Activated CD4-positive, CD25-positive, alpha-beta regulatory T cell treated with anti-CD3 and anti-CD28 coated beads, Interleukin-2, amount 50 U/mL, for 72 hours (primary cell): Measurements from ENCODE around the gene COMMD2.

Source experiments
- DNase-seq: peaks from one replicate; pipeline ENCODE4 v3.0.0; 2021

Gene COMMD2

DNA sequence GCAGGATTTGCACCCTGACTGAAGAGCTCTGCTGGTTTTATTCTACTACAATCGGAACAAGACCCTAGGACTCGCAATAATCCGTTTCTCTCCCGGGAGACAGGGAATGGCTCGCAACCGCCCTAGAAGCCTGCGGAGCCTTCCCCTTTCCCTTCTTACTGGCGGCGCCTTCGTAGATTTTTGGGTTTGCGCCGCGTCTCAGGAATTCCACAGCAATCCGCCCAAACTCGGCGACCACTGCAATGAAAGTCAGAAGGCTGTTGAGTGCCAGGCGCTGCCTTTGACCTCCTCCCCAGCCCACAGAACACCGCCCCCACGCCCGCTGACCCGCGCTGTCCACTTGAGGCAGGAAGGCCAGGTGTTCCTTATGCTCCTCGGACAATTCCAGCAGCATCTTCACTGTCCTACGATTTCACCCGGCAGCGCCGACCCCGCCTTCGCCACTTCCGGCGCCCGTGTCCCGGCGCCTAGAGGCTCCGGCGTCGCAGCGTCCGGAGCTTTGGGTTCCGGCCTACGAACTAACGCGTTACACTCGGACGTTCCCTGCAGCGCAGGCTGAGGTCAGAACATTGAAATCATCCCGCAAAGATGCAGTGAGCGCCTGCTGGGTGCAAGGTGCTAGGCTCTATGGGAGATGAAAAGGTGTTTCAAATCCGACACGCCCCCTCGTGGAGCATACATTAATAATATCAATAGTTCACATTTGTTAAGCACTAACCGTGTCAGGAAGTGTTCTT is at the start of gene COMMD2:
Gene COMMD2 (minus strand): TSS at position 439 of the 737 bp plus-strand sequence. CDS start 45 bp downstream, at position 394.
- peak; percentile 71 for DNase-seq

- DNase-seq, result no peak
These were observed 49.4 kb upstream of the COMMD2 start for GRCh38 chr3:149801639-149802038.

GRCh38 chr3:149801195-149801594 is 48.9 kb upstream of the COMMD2 start:
- no peak for DNase-seq

DNA sequence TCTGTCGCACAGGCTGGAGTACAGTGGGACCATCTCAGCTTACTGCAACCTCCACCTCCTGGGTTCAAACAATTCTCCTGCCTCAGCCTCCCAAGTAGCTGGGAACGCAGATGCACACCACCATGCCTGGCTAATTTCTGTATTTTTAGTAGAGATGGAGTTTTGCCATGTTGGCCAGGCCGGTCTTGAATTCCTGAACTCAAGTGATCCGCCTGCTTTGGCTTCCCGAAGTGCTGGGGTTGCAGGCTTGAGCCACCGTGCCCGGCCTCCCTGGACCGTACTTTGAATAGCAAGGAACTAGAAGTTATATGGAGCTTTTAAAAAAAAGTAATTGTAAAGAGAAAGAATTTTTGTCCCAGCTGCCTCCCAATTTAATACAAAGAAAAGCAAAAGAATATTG is 48.4 kb upstream of the COMMD2 start:
- no peak for DNase-seq

- no peak for DNase-seq
These were observed 43.7 kb upstream of the COMMD2 start for GRCh38 chr3:149796026-149796425.

- no peak for DNase-seq
These were observed 40.4 kb upstream of the COMMD2 start, which contains the start of gene ANKUB1 for GRCh38 chr3:149792452-149793270. TSS of gene ANKUB1 (minus strand) at chr3:149792554. CDS start at chr3:149792366, 188 bp downstream.

GRCh38 chr3:149790698-149791097 is 38.4 kb upstream of the COMMD2 start:
- DNase-seq, result no peak

- no peak for DNase-seq
These were observed 38.0 kb upstream of the COMMD2 start for GRCh38 chr3:149790268-149790667.

DNA sequence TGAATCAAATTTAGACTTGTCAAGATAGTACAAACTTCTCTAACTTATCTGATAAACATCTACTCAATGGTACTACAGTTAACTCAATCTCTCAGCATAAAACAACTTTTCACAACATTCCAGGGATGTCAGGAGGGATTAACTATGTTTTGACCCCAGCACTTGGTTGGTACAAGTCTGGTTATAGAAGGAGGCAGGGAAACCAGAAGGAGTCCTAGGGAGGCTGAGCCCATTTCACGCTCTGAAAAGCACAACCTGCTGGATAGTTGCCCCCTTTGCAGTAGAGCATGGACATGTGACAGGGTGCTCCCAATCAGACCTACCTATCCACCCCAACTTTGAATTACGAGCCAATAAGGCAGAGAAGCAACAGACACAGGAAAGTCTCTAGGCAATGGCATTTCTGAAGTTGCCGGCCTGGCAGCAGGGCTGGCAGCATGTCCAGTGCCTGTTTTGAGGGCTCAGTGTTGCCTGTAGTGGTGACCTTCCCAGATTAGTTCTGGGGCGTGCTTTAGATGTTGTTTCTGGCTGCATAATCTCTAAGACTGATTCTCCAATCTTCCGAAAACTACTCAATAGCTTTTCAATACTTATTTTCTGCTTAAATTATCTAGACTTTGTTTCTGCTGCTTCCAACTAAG is 31.9 kb upstream of the COMMD2 start:
- no peak for DNase-seq

GRCh38 chr3:149783576-149783975 is 31.3 kb upstream of the COMMD2 start:
- no peak for DNase-seq

DNA sequence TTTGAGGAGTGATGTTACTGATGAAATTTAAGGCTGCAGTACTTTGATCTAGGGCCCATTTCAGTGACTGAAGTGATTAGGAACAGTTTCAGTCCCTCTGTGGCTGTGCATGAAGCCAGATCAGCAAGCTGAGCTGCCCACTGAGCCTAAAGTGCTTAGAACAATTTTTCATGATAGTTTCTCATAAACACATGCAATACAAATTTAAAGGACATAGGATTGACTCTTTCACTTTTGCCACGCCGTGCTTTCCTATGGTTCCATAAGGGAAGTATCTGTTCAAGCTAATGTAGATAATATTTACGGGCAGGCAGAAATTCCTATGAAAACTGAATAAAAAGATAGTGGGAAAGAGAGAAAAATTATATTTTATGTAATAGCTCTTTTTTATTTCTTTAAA is 29.5 kb upstream of the COMMD2 start:
- DNase-seq, result no peak

DNA sequence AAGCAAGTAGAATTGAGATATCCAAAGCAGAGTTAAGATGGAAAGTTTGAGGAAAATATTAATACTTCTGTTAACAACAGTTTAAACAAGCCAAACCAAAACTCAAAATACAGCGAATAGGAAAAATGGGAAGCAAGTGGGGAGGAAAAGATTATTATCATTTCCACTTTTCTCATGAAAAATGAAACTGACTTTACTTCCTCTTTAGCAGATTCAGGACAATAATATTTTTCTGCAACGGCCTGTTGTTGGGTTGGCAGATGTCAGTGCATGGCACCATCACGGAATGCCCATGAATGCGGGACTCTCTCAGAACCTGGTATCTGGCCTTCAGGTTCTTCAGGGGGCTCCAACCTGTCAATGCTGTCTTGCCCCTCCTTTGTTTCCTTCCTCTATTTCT is 28.9 kb upstream of the COMMD2 start:
- no peak for DNase-seq

- DNase-seq, result no peak
These were observed 25.3 kb upstream of the COMMD2 start for GRCh38 chr3:149777414-149778214.

- no peak for DNase-seq
These were observed 23.9 kb upstream of the COMMD2 start for GRCh38 chr3:149776170-149776569.

DNA sequence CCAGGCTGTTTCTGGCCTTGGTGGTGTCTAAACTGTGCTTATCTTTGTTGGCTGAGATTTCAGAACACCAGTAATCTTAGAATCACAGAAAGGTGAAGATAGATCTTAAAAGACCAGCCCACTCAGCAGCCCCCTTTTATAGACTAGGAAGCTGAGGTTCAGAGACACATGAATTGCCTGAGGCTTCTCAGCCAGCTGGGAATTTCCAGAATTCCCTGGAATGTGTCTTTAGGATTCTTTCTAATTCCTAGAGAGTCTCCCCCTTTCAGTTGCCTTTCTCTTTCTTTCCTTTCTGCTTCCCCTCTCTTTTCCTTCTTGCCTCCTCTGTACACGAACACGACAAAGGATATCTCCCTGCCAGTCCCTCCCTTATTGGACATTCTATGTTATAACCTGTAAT is 20.6 kb upstream of the COMMD2 start:
- no peak for DNase-seq

DNA sequence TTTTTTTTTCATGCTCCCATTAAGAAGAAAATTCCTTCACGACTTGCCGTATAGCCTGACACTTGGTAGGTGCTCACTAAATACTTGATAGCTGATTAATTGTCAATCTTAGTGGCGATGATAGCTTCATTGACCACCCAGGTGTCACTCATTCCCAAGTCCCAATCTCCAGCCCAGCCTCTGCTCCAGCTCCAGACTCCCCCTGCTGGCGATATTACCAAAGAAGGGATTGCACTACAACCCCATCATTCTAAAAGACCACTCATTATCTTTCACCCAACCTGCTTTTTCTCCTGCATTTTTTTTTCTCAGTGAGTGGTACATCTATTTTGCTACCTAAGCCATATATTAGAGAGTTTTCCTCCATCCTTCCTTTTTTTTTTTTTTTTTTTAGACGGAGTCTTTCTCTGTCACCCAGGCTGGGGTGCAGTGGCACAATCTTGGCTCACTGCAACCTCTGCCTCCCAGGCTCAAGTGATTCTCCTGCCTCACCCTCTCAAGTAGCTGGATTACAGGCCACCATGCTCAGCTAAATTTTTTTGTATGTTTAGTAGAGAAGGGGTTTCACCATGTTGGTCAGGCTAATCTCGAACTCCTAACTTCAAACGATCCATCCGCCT is 19.5 kb upstream of the COMMD2 start:
- no peak for DNase-seq

DNA sequence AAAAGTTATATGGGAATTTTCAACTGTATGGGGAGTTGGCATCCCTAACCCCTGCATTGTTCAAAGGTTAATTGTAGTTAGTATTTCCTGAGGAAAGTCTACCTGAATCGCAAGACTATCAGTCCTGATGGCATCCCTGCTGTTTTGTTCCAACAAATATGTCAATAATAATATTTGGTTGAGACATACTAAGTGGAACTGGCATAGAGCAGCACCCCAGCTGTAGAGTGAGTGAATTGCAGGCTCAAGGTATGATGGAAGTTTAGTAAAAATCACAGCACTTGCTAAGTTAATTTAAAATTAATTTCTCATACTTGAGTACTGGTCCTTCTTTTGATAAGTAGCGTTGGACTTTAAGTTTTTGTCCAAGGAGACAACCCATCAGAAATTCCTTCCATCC is 18.0 kb upstream of the COMMD2 start:
- no peak for DNase-seq

DNA sequence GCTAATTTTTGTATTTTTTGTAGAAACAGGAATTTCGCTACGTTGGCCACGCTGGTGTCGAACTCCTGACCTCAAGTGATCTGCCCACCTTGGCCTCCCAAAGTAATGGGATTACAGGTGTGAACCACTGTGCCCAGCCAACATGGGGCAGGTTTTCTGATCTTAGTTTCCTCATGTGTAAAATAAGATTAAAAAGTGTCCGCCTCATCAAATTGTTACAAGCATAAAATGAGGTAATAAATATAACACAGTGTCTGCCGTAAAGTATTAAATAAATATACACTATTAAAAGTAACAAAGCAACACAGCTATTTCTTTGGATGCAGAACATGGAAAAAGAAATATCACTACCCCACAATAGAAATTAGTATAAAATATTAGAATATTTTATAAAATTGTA is 16.4 kb upstream of the COMMD2 start:
- no peak for DNase-seq

DNA sequence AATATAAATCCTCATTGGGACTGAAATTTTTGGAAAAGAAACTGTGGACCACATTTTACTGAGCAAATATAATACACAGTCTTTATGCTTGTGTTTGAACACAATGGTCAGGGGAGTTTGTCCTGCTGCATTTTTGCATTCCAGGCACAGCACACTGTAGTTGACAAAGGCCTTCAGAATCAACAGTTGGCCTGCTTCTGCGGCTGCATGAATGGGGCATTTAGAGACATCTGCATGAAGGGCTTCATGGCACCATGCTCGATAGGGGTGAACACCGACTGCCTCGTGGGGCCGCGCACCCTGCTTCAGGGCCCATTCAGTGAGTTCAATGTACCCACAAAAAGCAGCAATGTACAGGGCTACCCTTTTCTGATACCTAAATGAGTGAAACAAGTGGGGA is 15.4 kb upstream of the COMMD2 start:
- no peak for DNase-seq

DNA sequence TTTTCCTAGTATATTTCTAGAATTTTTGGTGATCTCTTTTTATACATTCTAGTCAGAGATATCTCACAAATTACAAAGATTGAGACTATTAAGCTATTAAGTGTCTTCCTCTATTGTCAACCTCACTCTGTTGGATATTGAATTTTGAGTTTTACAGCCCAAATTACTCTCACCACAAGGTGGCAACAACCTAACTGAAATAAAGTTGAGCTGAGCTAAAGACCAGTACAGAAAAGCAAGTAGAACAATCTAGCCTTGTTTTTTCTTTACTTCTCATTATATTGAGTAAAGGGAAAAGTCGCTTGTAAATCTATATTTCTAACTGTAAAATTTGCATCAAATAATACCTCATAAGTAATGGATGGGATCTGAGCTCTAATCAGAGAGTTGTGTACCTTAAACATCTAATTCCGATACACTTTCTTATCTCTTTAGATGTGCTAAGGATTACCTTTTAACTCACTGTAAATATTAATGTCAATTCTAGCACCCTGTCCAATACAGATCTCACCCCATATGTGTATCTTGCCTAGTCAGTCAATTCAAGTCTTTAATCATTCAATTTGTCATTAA is 13.6 kb upstream of the COMMD2 start:
- no peak for DNase-seq

- DNase-seq, result no peak
These were observed 12.0 kb upstream of the COMMD2 start for GRCh38 chr3:149764302-149764701.
